Hindlimb muscle (tissue), 1 donor: Measurements from ENCODE around the gene RGMA. TPM values are rescaled to one million over a fixed set of nuclear protein-coding genes. Genes with fewer than 3 reads are reported as not detected.
A peak's percentile ranks its signal among the peaks of the same experiment; 100 is the strongest.

Experiments used
- DNase-seq: peaks from one replicate; pipeline ENCODE4 v3.0.0-alpha.2; 2013
- polyA plus RNA-seq: library from polyadenylated mRNA; unstranded; fragments of 120-200 nt; gene quantifications from one replicate; pipeline ENCODE4 v1.2.1, GENCODE V29; 2013; ENCODE audit not compliant: insufficient read length

The RGMA gene
- polyA plus RNA-seq, 1 donor: 101 TPM

GRCh38 chr15:93091465-93091864 lies 2.5 kb upstream of the RGMA start:
- no peak for DNase-seq

DNA sequence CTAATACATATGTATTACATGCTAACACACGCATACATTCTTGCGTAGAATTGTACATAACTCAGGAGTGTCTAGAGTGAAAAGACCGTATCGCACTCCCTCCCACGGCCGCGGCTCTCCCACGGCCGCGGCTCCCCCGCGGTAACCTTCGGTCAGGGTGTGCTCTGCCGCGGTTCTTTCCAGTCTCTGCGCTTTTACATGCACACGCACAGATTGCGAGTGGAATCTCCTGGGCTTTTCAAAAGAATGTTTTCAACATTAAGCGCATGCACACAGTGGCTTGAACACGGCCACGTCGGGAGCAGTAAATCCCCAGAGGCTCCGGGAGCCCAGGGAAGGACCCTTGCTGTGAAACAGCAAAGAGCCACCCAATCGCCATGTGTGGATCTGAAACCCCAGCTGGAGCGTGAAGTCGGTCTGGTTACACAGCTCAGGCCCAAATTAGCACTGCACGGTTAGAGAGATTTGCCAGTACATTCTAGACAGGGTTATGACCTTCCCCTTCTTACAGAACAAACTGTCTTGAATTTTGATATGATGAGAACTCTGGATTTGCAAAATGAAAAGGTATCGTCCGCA lies 805 bp upstream of the RGMA start:
- DNase-seq: no peak

GRCh38 chr15:93088200-93088980 lies 621 bp downstream of the RGMA start:
- no peak for DNase-seq

DNA sequence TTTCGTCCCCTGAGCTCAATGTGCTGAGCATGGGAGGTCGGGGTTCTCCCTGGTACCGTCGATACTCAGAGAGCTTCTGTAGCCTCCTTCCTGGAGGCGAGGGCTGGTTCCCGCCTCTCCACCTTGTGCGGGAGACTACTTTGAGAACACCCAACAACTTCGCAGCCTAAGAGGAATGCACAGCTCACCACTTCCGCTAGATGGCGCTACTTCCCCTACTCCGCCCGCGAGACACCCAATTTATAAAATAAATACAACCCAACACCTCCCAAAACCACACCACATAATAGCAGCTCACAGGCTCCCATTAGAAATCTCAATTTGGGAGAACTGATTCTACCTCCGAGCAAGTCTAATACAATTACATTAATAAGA lies 1.2 kb downstream of the RGMA start:
- peak; percentile 86 for DNase-seq

- DNase-seq: no peak
Observed at GRCh38 chr15:93086791-93087190, 2.2 kb downstream of the RGMA start.

- DNase-seq: no peak
Observed at GRCh38 chr15:93085692-93086091, 3.3 kb downstream of the RGMA start.

DNA sequence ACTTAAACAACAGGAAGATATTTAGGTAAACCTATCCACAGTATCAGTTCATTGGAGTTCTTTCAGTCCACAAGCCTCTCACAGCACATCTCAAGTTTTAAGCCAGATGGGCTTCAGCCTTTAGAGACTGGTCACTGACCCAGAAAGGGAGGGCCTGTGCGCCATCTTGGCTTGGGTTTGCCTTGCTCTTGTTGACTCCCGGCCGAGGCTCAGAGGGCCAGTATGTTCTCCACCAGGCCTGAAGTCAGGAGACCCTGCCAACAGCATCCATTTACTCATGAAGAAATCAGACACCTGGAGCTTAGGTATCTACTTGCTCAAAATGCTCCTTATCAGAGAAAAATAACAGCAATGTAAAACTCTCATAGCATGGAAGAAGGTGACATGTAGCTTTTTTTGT lies 6.2 kb downstream of the RGMA start:
- DNase-seq: no peak

GRCh38 chr15:93081399-93081798 lies 7.6 kb downstream of the RGMA start:
- no peak for DNase-seq

DNA sequence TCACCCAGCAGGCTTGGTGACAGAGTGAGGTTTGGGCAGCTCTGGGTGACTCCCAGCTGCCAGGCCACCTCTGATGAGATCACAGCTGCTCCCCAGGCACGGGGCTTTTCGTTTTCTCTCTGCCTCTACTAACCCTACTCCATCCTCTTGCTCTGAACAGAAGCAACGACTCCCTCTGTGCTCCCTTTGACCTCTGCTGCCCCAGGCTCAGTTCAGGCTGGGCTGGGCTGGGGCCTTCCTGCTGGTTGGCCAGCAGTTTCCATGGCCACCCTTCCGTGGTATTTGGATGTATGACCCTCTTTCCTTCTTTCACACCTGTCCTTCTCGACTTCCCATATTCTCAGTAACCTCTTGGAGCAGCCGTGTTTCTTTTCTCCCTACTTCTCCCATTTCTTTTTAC lies 8.6 kb downstream of the RGMA start:
- DNase-seq: no peak

GRCh38 chr15:93076875-93077274 lies 12.1 kb downstream of the RGMA start:
- no peak for DNase-seq

- no peak for DNase-seq
Observed at GRCh38 chr15:93076217-93076616, 12.8 kb downstream of the RGMA start.

DNA sequence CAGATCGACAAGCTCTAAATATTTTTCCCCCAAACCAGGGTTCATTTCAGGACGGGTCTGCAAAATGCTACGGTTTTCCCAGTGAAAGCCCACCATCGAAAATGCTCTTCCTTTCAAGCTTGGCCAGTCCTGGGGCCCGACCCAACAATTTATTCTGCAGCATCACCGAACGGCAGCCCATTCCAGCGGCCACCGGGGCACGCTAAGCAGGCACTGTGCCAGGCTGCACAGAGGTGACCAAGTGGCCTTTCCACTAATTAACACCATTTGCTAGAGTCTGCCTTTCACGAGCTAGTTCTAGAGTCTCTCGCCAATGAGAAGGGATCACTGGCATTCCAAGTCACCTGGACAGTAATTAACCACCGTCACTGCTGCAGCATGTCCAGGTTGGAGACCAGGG lies 14.4 kb downstream of the RGMA start:
- no peak for DNase-seq

- no peak for DNase-seq
Observed at GRCh38 chr15:93073465-93073952, 15.5 kb downstream of the RGMA start.

DNA sequence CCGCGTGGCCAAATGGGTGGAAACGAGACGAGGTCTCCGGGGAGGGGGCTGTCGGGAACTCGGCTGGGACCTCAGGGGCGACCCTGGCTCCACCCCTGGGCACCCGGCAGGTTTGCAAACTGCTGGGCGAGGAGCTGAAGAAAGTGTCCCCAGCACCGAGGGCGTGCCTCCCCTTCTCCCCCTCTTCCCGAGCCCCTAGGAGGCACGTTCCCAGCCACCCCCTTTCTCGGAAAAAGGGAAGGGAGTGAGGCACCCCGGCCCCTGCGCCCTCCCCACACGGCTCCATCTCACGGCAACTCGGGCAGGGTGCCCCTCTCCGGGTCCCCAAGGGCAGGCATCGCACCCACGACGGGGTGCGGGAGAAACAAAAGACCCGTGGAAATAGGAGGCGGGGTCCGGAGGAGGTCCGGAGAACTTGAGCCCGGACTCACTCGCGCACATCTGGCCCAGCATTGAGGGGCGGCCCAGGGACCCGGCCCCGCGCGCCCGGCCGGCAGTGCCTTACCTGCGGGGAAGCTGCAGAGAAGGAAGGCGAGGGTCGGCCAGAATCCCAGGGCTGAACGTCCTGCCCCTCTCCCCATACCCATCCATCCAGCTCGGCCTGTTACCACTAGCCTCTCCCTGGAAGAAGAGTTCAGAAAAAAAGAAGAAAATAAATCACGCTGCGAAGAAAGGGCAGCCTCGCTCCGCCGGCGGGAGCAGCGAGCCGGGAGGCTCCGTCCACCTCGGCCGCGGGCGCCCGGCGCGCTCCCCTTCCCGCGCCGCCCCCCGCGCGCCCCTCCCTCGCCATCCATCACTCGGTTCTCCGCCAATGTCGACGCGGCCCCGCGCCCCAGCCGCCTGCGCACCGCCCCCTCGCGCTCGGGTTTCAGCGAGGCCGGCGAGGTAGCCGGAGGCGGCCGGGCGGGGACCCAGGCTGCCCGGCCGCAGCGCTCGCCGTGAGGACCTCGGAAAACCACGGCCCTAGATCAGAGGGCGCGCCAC lies 16.3 kb downstream of the RGMA start:
- peak; percentile 94 for DNase-seq

GRCh38 chr15:93072011-93072410 lies 17.0 kb downstream of the RGMA start:
- peak; percentile 68 for DNase-seq

GRCh38 chr15:93071469-93071936 lies 17.5 kb downstream of the RGMA start:
- DNase-seq: no peak

DNA sequence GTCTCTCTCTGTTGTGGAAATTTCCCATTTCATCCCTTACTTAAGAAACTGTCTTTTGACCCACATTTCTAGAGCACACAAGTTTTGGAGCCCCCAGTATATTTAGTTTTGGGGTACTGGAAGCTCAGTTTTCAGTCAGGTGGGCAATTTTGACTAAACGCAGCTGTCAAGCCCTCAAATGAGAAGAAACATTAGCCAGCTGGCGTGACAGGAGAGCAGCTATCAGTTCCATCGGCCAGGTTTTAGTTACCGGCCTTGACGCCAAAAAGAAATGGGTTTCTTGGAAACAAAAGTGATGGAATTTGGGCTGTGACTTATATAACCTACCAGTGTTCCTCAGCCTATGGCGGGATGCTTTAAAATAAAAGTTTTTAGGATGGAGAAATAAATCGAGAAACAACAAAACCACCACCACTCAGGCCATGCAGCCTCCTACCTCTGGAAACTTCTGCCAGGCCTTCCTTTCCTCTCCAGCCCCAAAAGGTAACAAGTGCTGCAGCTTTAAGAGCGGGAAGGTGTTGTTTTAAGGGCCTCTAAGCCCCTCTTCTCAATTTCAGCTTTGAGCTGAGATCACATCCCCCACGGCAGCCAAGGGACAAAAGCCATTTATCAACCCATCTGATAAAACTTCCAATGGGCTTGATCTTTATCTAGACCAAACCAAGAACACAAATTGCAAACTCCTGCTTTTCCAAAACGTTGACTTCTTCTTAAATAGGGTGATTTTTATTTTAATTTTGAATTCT lies 18.3 kb downstream of the RGMA start:
- no peak for DNase-seq

- DNase-seq: no peak
Observed at GRCh38 chr15:93070132-93070531, 18.9 kb downstream of the RGMA start.

GRCh38 chr15:93068581-93069199 lies 20.3 kb downstream of the RGMA start:
- no peak for DNase-seq

DNA sequence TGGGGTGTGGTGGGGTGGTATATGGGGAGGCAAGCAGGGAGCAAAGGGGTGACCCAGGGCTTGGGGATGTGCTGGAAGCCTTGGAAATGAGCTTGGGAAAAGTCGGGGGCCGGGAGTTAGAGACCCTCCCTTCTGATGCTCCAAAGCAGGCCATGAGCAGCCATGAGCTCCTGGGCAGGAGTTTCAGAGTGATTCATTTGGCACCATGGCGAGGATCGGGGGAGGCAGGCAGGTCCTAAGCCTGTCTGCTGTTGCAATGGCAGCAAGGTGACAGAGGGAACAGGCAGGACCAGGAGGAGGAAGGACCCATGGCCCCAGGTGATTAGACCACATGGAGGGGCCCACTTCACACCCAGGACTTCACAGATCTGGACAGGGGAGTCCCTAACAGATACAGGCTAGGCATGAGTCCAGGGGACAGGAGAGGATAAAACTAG lies 21.3 kb downstream of the RGMA start:
- no peak for DNase-seq

- DNase-seq: no peak
Observed at GRCh38 chr15:93066834-93067648, 22.0 kb downstream of the RGMA start.
